B cell (primary cell): ENCODE measurements around the gene CACNA2D1. TPM values are rescaled to one million over a fixed set of nuclear protein-coding genes. Genes with fewer than 3 reads are reported as not detected.

Experiments used
- ATAC-seq: fragments of 200-7000 bp; cut with Tn5 transposase; one replicate; pipeline ENCODE4 v1.10.0; 2021; ENCODE audit warnings: low read depth, mild to moderate bottlenecking, moderate number of reproducible peaks, moderate library complexity
- CTCF ChIA-PET: fragments of 350-600 bp; sonication (Branson Sonifier 250); formaldehyde crosslinking; loops from one replicate; lab custom pipeline; 2021; ENCODE audit warnings: antibody characterized with exemption, inconsistent platforms; lab: Charles Lee
- POLR2A ChIA-PET: fragments of 350-600 bp; sonication (Branson Sonifier 250); formaldehyde crosslinking; loops from one replicate; lab custom pipeline; 2021; ENCODE audit warnings: antibody characterized with exemption; lab: Charles Lee
- DNase-seq: peaks from one replicate; pipeline ENCODE4 v3.0.0; 2013
- H2AFZ ChIP-seq: 2 replicates; pipeline ENCODE4 v1.6.1; 2012; ENCODE audit warnings: mild to moderate bottlenecking, low read depth, low read length; ENCODE audit not compliant: insufficient read depth, poor library complexity, severe bottlenecking
- H3K27ac ChIP-seq, 2 donors: 1 replicate in 1 of 2; 2 replicates in 1 of 2; pipeline ENCODE4 v1.5.1; 2012 to 2013; ENCODE audit warnings: low read length in 2 of 2, mild to moderate bottlenecking in 2 of 2, moderate library complexity in 1 of 2
- H3K27me3 ChIP-seq, 4 experiments: fragments of 200-600 bp in 1 of 4; sonication (generic) in 1 of 4; replicated peaks in 1 of 4; 1 replicate in 2 of 4; 2 replicates in 2 of 4; pipeline versions ENCODE4 v1.6.1 to v1.7.0; 2013 to 2016; ENCODE audit warnings: low read length in 3 of 4, mild to moderate bottlenecking in 2 of 4, mixed read lengths in 1 of 4, moderate library complexity in 1 of 4; ENCODE audit not compliant: insufficient read depth in 4 of 4, control insufficient read depth in 3 of 4; ENCODE audit errors: control extremely low read depth in 1 of 4
- H3K36me3 ChIP-seq, 2 experiments: replicated peaks in 1 of 2; 1 replicate in 1 of 2; 2 replicates in 1 of 2; pipeline versions ENCODE4 v1.6.1 to v1.7.1; 2013; ENCODE audit warnings: low read length in 1 of 2; ENCODE audit not compliant: insufficient read depth in 2 of 2, control insufficient read depth in 1 of 2; ENCODE audit errors: control extremely low read depth in 1 of 2, extremely low read depth in 1 of 2
- H3K4me1 ChIP-seq, 2 donors: fragments of 200-600 bp in 1 of 2; sonication (generic) in 1 of 2; 1 replicate in 1 of 2; 2 replicates in 1 of 2; pipeline versions ENCODE4 v1.5.1 to v1.6.1; 2013 to 2017; ENCODE audit warnings: low read length in 2 of 2; ENCODE audit not compliant: control insufficient read depth in 2 of 2, insufficient read depth in 2 of 2
- H3K4me2 ChIP-seq: replicated peaks from 2 replicates; pipeline ENCODE3; 2012; ENCODE audit warnings: mild to moderate bottlenecking, low read depth, low read length; ENCODE audit not compliant: poor library complexity, severe bottlenecking
- H3K4me3 ChIP-seq, 5 experiments: fragments of 200-600 bp in 1 of 5; sonication (generic) in 1 of 5; 1 replicate in 3 of 5; 2 replicates in 2 of 5; pipeline versions ENCODE4 v1.5.1 to v1.7.0; 2011 to 2016; ENCODE audit warnings: low read length in 4 of 5, mild to moderate bottlenecking in 4 of 5, low read depth in 2 of 5, control low read depth in 1 of 5, moderate library complexity in 1 of 5; ENCODE audit not compliant: insufficient read depth in 1 of 5; ENCODE audit errors: control extremely low read depth in 1 of 5, extremely low read depth in 1 of 5
- H3K79me2 ChIP-seq: fragments of 200-600 bp; sonication (generic); one replicate; pipeline ENCODE4 v1.6.0; 2016; ENCODE audit warnings: low read length; ENCODE audit not compliant: control insufficient read depth, insufficient read depth
- H3K9ac ChIP-seq: fragments of 200-600 bp; sonication (generic); 2 replicates; pipeline ENCODE4 v1.6.1; 2017; ENCODE audit warnings: mild to moderate bottlenecking, low read length, moderate library complexity
- H3K9me3 ChIP-seq, 3 donors: one replicate each; pipeline versions ENCODE4 v1.6.1 to v1.7.1; 2013; ENCODE audit warnings: low read length in 2 of 3; ENCODE audit not compliant: control insufficient read depth in 2 of 3, insufficient read depth in 1 of 3; ENCODE audit errors: control extremely low read depth in 1 of 3
- H4K20me1 ChIP-seq: 2 replicates; pipeline ENCODE4 v1.6.0; 2012; ENCODE audit warnings: mild to moderate bottlenecking, low read length; ENCODE audit not compliant: insufficient read depth, control insufficient read depth, poor library complexity, severe bottlenecking
- H3K27ac Mint-ChIP-seq: one replicate; pipeline ENCODE4 v1.8.0; 2021; ENCODE audit warnings: mixed read lengths
- H3K27me3 Mint-ChIP-seq: one replicate; pipeline ENCODE4 v1.8.0; 2021; ENCODE audit warnings: mixed read lengths
- H3K4me1 Mint-ChIP-seq: one replicate; pipeline ENCODE4 v1.8.0; 2021; ENCODE audit warnings: mixed read lengths
- H3K4me3 Mint-ChIP-seq: one replicate; pipeline ENCODE4 v1.8.0; 2021; ENCODE audit warnings: mixed read lengths
- H3K9me3 Mint-ChIP-seq: one replicate; pipeline ENCODE4 v1.8.0; 2022; ENCODE audit warnings: mixed read lengths; ENCODE audit not compliant: insufficient read depth
- CTCF ChIP-seq: fragments of 200-600 bp; IDR thresholded peaks from one replicate; pipeline ENCODE4 v1.8.0; 2022; ENCODE audit warnings: antibody characterized with exemption, mild to moderate bottlenecking
- EZH2 ChIP-seq: IDR thresholded peaks from 2 replicates; pipeline ENCODE4 v1.6.1; 2012; ENCODE audit warnings: borderline replicate concordance, low read depth, mild to moderate bottlenecking, moderate library complexity, low read length; ENCODE audit not compliant: insufficient read depth, poor library complexity, severe bottlenecking
- WGBS: methylation state at CpG from one replicate; pipeline ENCODE4 v1.1.5; 2013; ENCODE audit warnings: missing lambda C conversion rate; ENCODE audit not compliant: insufficient coverage; 5-methylcytosine and 5-hydroxymethylcytosine counted together
- intact Hi-C: fragments of 100-400 bp; cut with micrococcal nuclease; formaldehyde crosslinking; loops from one replicate; pipeline ENCODE4 v1.10.0; 2022
- polyA plus RNA-seq: library from polyadenylated mRNA; depleted of rRNA; stranded (reverse); fragments of >200 nt; gene quantifications from 2 replicates; pipeline ENCODE4 v1.2.3, GENCODE V29; 2012
- total RNA-seq, 2 donors: library from RNA; stranded (reverse); fragments of 120-200 nt in 1 of 2; gene quantifications; 1 replicate in 1 of 2; 2 replicates in 1 of 2; pipeline versions ENCODE4 v1.2.3 to v1.2.4, GENCODE V29; 2013 to 2022

Gene CACNA2D1
- total and polyA plus RNA-seq, 2 donors (not counting 1 experiment from before 2014, with no cell fraction given): not detected

GRCh38 chr7:82226191-82226590 is 217.4 kb downstream of the CACNA2D1 start:
- DNase-seq (no peak), ATAC-seq (no peak)
- no peak overlapping the region for H3K9ac ChIP-seq
- TF ChIP-seq CTCF (no peak), EZH2 (no peak)
- no peaks in the 10 kb centered on the region for H3K27me3 ChIP-seq
- ChIA-PET POLR2A (no interaction called here), CTCF (no interaction called here)
- intact Hi-C loops: no loop called here
- no peaks in the 10 kb centered on the region for H4K20me1 ChIP-seq
- H3K4me2 ChIP-seq: no peak overlapping the region
- H3K36me3 ChIP-seq: no peaks in the 10 kb centered on the region
- H3K9me3 ChIP-seq: no peaks in the 10 kb centered on the region
- Mint-ChIP-seq H3K4me3 (no peak overlapping the region), H3K9me3 (no peaks in the 10 kb centered on the region), H3K27ac (no peak overlapping the region), H3K4me1 (no peaks in the 10 kb centered on the region), H3K27me3 (no peaks in the 10 kb centered on the region)
- no peaks in the 10 kb centered on the region for H3K4me1 ChIP-seq
- H2AFZ ChIP-seq: no peak overlapping the region
- H3K27ac ChIP-seq: no peak overlapping the region
- no peak overlapping the region for H3K4me3 ChIP-seq
- H3K79me2 ChIP-seq: no peaks in the 10 kb centered on the region
- 100% methylated on average over 1 of the region's 3 CpGs for WGBS

- Histone ChIP-seq H3K9me3 (no peaks in the 10 kb centered on the region), H4K20me1 (no peaks in the 10 kb centered on the region), H3K9ac (no peak overlapping the region), H3K36me3 (no peaks in the 10 kb centered on the region), H3K4me3 (no peak overlapping the region), H3K4me2 (no peak overlapping the region), H2AFZ (no peak overlapping the region), H3K4me1 (no peaks in the 10 kb centered on the region), H3K27me3 (no peaks in the 10 kb centered on the region), H3K27ac (no peak overlapping the region), H3K79me2 (no peaks in the 10 kb centered on the region)
- no peaks in the 10 kb centered on the region for H3K27me3 Mint-ChIP-seq
- DNase-seq (no peak), ATAC-seq (no peak)
- POLR2A ChIA-PET: no interaction called here
- WGBS: 90% methylated on average over 5 of the region's 6 CpGs
- intact Hi-C loops: no loop called here
- CTCF ChIA-PET: no interaction called here
- H3K4me1 Mint-ChIP-seq: no peaks in the 10 kb centered on the region
- TF ChIP-seq EZH2: no peak
- no peak for TF ChIP-seq CTCF
- H3K4me3 Mint-ChIP-seq: no peak overlapping the region
- H3K27ac Mint-ChIP-seq: no peak overlapping the region
- H3K9me3 Mint-ChIP-seq: no peaks in the 10 kb centered on the region
Measured at GRCh38 chr7:82224529-82224928, 219.0 kb downstream of the CACNA2D1 start.
